GM19099 (cell line): Measurements from ENCODE around the gene MYH9.

Experiments
- POLR2A ChIP-seq: IDR thresholded peaks from 3 replicates; pipeline ENCODE4 v1.6.1; 2011; ENCODE audit warnings: low read depth; ENCODE audit not compliant: insufficient read length; ENCODE audit errors: extremely low read depth

Gene MYH9

DNA sequence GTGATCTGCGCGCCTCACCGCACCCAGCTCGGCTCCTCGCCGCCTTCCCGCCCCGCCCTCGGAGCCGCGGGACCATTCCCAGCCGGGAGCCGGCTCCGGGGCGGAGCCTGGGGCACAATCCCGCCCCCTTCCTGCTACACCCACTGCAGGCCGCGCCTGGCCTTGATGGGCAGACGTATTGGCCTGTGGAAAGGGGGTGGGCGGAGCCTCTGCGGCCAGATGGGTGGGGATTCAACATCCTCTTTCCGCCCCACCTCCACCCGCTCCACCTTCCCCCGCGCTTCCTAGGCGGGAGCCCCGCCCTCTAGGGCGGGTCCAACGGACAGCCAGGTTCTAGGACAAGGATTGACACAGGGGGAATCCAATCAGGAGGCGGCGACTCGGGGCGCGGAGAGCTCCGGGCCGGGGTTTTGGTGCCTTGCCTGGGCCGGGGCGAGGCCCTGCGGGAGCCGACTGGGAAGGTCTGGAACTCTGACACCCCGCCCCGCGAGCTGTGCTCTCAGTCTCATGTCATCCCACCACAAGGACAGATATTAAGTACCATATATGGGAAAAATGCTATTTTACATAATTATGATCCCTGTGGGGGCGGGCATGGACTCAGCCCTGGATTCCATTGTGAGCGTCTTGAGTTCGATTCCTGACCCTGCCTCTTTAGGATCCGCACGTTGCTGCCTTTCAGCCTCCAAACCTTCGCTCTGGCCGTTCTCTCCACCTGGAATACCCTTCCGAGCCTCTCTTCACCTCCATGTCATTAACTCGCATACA is at the start of gene MYH9:
MYH9 (minus strand) TSS at position 9 of the 768 bp plus-strand sequence. CDS start 38,731 bp downstream, outside the sequence.
- no peak for TF ChIP-seq POLR2A

DNA sequence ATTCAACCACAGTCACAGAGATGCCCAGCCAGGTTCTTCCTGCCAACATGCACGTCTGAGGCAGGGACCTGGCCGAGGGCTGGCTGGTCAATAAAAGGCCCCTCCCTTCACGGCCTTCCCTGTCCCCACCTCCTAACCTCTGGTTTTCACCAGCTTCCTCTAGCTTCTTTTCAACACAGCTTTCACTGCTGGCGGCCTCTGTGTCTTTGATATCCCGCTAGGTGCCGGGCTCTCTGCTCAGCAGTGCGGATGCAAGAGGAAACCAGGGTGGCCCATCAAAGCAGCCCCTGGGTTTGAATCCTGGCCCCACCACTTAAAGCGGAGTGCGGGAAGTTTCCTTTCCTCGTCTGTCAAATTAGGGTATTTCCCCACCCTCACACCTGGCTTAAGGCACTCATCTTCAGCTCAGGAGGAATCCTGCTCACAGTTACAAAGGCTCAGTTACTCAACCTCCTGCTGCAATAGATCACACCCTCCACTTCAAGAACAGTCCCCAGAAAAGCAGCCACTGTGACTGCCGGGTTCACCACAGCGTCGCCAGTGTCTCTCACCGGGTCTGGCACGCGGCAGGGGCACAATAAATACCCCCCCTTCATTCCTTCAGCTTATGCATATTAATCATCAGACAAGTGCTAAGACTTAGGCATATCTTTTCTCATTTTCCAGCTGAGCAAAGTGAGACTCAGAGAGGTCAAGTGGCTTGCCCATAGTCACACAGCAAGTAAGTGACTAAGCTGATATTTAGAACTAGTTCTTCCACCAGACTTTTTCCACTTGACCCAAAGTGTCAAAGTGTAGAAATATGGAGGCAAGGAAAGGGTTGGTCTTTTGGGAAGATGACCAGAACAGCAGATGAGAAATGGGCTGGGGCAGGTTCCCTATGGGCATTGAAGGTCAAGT is 48.0 kb upstream of the MYH9 start:
- TF ChIP-seq POLR2A = no peak

DNA sequence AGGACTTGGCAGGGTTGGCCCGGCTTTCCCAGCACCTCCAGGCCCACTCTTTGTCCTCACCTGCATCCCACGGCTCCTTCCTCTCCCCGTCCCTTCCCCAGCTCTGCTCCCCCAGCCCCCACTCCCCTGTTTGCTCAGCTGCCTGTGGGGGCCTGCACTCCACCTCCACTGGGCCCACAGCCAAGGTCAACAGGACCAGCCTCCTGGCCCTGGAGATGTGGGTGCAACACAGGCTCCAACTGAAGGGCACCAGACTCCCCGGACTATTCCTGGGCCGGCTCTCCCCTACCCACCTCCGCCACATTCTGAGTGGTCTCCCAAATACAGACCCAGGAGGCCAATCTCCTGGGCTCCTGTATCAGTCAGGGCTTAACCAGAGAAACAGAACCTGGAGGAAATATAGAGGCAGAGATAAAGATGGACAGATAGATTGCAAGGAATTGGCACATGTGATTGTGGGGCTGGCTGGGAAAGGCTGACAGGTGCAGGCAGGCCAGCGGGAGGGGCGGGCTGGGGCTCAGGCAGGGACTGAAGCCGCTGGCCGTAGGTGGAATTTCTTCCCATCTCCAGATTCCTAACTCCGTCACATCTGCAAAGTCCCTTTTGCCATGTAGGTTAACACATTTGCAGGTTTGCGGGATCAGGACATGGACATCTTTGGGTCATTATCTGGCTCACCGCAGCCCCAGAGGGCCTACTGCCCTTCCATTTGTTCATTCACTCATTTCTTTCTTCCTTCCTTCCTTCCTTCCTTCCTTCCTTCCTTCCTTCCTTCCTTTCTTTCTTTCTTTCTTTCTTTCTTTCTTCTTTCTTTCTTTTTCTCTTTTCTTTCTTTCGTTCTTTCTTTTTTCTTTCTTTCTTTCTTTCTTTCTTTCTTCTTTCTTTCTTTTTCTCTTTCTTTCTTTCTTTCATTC is 45.8 kb upstream of the MYH9 start:
- TF ChIP-seq POLR2A = no peak

DNA sequence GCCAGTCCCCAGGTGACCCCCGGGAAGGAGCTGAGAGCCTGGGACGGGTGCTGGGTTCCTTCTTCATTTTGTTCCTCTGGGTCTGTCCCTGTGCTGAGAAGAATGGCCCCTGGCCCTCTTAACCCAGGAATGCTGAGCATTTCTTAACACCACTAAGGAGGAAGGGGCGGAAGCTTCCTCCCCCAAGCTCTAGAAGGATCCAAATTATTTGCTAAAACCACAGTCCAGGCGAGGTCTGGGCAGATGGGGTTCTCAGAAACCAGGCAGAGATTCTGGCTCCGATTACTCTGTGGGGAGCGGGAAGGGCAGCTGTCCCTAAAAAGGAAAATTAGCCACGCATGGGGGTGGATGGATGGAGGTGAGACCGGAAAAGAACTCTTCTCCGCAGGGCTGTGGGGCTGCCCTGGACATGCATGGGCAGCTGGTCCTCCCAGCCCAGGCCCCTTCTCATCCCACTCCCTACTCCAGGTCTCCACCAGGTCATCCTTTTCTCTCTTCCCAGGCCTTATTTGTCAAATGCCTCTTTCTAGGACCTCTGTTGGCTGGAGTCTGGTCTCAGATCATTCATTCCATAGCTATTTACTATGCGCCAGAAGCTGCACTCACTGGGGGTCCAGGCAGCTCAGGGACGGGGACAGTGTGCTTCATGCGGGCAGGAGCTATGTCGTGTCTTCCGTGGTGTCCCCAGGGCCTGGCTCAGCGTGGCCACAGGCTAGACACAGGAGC is 45.0 kb upstream of the MYH9 start:
- TF ChIP-seq POLR2A = no peak

DNA sequence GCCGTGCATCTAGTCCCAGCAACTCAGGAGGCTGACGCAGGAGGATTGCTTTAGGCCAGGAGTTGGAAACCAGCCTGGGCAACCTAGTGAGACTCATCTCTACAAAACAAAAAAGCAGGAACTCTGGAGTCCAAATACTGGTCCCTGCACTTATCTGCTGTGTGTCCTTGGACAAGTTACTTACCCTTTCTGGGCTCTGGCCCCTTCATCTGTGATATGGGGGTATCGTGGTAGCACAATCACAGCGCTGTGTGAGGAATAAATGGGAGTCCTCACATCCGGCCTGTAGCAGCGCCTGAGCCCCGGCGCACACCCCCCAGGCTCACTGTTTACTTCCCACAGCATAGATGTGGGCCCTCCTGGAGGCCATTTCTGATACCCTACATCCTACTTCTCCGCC is 44.2 kb upstream of the MYH9 start:
- no peak for TF ChIP-seq POLR2A

DNA sequence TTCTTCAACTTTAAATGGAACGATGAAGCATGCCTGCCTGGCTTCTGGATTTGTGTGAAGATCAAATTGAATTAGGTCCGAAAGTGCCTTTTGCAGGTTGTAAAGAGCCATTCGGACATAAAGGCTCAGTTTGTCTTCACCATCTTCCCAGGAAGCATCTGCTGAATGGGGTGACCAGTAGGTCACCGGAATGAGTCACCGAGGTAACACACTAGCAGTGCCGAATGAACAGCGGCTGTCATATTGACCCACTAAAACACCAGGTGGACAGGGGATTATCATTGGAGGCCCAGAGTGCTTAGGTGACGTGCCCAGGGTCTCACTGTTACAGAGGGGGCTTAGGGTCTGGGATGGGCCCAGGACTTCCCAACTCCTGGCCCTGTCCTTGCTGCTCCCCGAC is 43.1 kb upstream of the MYH9 start:
- no peak for TF ChIP-seq POLR2A

DNA sequence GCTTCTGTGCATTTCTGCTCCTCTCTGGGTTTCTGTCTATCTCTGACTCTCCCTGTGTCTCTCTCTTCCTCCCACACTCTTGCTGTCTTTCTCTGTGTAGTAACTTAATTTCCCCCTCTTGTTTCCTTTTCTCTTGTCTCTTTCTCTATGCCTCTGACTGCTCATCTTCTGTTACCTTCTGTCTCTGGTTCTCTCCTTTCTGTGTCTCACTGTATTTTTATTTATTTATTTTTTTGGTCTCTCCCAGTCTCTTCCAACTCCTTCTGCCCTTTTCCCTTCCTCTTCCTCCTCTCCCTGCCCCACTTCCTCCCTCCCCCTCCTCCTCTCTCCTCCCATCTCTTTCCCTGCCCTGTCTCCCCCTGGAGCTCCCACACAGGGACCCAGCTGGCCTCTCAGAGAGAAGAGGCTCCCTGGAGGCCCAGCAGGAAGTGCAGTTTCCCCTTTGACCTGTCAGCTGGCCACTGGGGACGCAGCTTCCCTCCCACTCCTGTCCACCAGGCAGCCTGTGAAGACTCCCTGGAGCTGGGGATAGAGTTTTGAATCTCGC is 38.3 kb upstream of the MYH9 start:
- no peak for TF ChIP-seq POLR2A

DNA sequence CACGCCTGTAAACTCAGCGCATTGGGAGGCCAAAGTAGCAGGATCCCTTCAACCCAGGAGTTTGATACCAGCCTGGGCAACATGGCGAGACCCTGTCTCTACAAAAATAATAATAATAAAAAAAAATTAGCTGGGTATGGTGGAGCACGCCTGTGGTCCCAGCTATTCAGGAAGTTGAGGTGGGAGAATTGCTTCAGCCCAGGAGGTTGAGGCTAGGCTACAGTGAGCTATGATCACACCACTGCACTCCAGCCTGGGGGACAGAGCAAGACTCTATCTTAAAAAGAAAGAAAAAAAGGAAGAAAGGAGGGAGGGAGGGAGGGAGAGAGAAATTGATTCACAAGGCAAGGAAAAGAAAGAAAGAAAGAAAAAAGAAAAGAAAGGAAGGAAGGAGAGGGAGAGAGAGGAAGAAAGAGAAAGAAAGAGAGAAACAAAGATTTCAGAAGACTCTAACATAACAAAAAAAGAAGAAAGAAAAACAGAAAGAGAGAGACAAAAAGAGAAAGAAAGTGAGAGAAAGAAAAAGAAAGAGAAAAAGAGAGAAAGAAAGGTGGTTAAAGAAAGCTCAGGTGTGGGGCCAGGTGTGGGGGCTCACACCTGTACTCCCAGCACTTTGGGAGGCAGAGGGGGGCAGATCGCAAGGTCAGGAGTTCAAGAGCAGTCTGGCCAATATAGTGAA is 37.3 kb upstream of the MYH9 start:
- no peak for TF ChIP-seq POLR2A

DNA sequence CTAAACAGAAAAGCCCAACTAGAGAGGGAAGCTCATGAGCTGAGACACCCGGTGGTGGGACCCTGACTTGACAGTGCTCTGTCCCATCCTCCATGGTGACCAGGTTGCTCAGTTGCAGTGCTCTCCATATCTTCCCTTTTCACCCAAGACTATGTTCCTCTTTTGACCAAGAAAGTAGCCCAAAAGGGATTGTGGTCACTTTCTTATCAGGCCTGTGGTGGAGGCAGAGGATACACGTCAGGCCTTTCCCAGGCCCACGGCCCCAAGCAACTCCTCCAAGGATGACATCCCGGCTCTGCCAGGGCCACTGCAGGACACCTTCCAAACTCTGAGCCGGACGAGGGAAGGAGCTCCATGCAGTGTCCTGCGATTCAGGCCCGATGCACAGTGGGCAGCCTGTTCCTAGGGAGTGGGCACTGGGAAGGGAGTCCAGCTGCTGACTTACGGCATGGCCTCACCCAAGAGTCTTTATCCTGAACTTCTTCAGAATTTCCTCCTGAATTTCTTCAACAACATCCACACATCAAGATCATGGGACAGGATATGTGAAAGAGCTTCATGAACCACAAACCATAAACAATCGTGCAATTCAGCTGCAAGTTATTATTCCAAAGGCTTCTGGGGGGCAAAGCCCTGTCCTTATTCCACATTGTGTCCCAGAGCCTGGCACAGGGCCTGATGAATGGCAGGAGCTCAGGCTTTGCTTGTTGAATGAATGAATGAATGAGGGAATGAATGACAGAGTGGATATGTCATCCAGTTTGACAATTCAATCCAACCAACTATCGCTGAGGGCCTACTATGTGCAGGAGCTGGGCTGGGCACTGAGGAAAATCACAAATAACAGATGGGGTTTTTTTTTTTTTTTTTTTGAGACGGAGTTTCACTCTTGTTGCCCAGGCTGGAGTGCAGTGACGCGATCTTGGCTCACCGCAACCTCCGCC is 36.0 kb upstream of the MYH9 start:
- no peak for TF ChIP-seq POLR2A

DNA sequence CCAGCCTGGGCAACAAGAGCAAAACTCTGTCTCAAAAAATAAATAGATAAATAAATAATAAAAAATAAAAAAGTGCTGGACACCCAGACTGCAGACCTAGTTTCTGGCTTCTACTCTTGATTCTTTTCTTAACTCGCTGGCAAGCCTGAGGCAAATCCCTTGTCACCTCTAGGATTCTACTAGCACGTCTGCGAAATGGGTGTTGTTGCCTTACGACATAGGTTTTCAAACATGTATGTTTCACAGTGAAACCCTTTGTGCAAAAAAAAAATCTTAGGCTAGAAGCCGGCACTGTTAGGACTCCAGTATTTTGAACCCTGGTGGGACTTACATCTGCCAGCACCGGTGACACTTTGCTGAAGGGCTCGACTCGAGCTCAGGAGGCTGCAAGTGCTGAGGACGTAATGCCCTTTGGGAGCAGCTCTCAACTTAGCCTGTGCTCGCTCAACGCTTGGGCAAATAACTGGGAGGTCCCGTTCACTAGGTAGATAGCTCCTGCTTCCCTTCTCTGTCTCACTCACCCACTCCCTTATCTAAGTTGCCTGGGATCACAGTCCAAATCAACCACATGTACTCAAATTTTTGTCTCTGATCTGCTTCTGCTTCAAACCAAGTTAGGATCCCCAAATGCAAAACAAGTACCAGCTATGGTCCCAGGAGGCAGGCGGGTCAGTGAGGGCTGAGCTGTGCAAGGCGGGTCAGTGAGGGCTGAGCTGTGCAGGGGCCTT is 34.7 kb upstream of the MYH9 start:
- TF ChIP-seq POLR2A = no peak

DNA sequence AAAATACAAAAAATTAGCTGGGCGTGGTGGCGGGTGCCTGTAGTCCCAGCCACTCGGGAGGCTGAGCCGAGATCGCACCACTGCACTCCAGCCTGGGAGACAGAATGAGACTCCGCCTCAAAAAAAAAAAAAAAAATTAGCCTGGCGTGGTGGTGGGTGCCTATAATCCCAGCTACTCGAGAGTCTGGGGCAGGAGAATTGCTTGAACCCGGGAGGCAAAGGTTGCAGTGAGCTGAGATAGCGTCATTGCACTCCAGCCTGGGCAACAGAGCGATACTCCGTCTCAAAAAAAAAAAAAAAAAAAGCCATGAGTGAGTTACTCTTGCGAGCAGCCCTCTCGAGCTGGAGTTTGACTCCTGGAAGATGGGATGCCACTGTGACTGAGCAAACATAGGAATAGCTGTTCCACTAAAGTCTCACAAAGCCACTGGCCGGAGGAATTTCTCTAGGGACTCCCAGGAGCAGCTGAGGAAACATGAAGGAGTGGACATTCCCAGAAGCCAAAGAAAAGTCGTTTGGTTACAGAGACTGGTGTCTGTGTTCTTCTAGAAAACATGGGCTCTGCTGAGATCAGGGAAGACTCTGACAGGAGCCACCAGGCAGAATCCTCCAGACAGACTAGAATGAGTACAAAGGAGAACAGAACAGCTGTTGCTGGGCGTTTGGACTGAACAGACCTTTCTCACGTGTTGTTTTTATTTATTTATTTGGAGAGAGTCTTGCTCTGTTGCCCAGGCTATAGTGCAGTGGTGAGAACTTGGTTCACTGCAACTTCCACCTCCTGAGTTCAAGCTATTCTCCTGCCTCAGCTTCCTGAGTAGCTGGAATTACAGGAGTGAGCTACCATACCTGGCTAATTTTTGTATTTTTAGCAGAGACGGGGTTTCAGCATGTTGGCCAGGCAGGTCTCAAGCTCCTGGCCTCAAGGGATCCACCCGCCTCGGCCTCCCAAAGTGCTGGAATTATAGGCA is 32.4 kb upstream of the MYH9 start:
- no peak for TF ChIP-seq POLR2A
